Motor neuron (in vitro differentiated cells): Measurements from ENCODE around the gene SLBP. TPM values are rescaled to one million over a fixed set of nuclear protein-coding genes. Genes with fewer than 3 reads are reported as not detected.
A peak's percentile ranks its signal among the peaks of the same experiment; 100 is the strongest.

Experiments used
- ATAC-seq, 8 experiments: fragments of 200-7000 bp; cut with Tn5 transposase; replicated peaks in 6 of 8; 2 replicates each; pipeline ENCODE4 v1.8.0; 2021; ENCODE audit warnings: mild to moderate bottlenecking in 8 of 8, moderate library complexity in 8 of 8
- H3K27ac ChIP-seq, 2 donors: fragments of 250-450 bp; sonication (Bioruptor Pico); 2 replicates each; pipeline ENCODE4 v1.9.0; 2021; ENCODE audit warnings: antibody characterized with exemption in 2 of 2, mild to moderate bottlenecking in 2 of 2, moderate library complexity in 1 of 2
- H3K4me1 ChIP-seq, 2 donors: fragments of 250-450 bp; sonication (Bioruptor Pico); replicated peaks in 1 of 2; 2 replicates each; pipeline ENCODE4 v1.6.1; 2021; ENCODE audit warnings: antibody characterized with exemption in 2 of 2, mild to moderate bottlenecking in 2 of 2, moderate library complexity in 1 of 2
- H3K4me3 ChIP-seq, 5 donors: fragments of 250-450 bp; sonication (Bioruptor Pico); 2 replicates each; pipeline ENCODE4 v1.9.0; 2021; ENCODE audit warnings: antibody characterized with exemption in 5 of 5, mild to moderate bottlenecking in 5 of 5, moderate library complexity in 4 of 5
- WGBS, 10 experiments: fragments of 450-650 bp; shearing (Covaris generic); methylation state at CpG; one replicate each; pipeline ENCODE4 v1.0.0; 2022; 5-methylcytosine and 5-hydroxymethylcytosine counted together
- in situ Hi-C, 9 experiments: fragments of 400-800 bp; cut with MboI; loops; one replicate each; pipeline ENCODE4 v1.15.0; 2021; ENCODE audit warnings: low sequenced_read_pairs in 9 of 9, low pct_unique_long_range_greater_than_20kb in 2 of 9; ENCODE audit not compliant: unreplicated experiment in 9 of 9
- total RNA-seq, 8 experiments: library from RNA; unstranded; fragments of 300-600 nt; gene quantifications; 2 replicates each; pipeline versions ENCODE4 v1.2.3 to v1.2.4, GENCODE V29; 2022

The SLBP gene
- 10 to 100 TPM; 33.9 to 88.1 (median 44.2) TPM for total RNA-seq

DNA sequence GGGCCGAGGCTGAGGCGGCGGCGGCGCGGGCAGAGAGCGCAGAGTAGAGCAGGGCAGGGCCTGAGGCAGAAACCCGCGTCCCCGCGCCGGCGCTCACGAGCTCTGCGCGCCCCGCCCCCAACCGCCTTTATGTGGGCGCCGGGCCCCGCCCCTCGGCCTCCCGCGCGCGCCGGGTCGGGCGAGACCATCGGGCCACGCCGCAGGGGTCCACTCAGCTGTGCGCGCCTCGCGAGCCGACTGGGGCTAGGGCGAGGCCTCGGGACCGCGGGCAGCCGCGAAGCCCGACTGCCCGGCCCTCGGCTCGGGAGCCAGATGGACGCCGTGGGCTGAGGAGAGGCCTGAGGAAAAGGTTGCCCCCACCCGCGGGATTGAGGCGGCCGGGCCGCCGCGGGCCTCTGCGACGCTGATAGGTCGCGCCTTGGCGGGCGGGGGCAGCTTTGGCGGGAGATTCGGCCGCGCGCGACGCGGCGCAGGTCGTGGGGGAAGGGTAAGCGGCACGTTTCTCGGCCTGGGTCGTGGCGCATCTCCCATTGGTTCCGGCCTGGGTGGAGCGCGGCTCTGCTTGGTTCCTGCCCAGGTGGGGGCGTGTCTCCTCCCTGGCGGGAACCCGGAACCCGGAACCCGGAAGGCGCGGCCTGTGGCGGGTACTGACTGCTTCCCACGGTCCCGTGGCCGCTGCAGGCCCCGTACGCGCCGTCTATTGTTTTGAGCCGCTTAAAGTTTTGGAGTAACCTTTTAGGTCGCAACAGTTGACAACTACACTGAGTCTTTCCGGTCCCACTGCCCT is at the start of gene SLBP:
Gene SLBP (minus strand): TSS at position 104 of the 787 bp plus-strand sequence. CDS start 131 bp downstream, outside the sequence.
- peak within 1 kb of the TSS; percentile 75 to 89 (median 79) for H3K4me3 ChIP-seq
- ATAC-seq: peak; percentile 64 to 85 (median 80)
- peak within 1 kb of the TSS; percentile 96 to 99 for H3K27ac ChIP-seq
- 0% methylated on average over 3 to 31 of the region's 98 CpGs; no CpG with 5 or more reads in 7 of the 10 experiments for WGBS, 10 experiments
- in situ Hi-C loops: no loop called here
- peaks cover 18 to 20% of the 10 kb centered on the region in 2 donors for H3K4me1 ChIP-seq

DNA sequence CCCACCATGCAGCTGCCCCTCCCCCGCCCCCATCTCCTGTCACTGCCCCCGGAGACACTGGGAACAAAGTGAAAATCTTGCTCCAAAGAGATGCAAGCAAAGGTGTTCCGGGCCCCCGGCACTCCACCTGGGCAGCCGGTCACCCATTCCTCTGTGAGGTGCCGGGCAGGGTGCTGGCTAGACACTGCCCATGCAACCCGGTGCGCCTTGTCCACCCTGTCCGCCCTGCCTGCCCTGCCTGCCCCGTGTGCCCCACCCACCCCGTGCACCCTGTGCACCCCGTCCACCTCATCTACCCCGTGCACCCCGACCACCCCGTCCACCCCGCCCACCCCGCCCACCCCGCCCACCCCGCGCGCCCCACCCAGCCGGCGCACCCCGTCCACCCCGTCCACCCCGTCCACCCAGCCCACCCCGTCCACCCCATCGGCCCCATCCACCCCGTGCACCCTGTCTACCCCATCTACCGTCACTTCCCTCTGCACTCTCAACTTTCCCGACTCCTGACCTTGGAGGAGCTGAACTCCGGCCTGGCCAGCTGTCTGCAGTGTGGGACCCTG is 49.1 kb upstream of the SLBP start:
- Histone ChIP-seq H3K4me1 (peaks cover 47 to 65% of the 10 kb centered on the region in 2 donors), H3K27ac (no peak overlapping the region), H3K4me3 (no peak overlapping the region)
- peak in 4 of 8 experiments; percentile 1 to 4 (median 2) for ATAC-seq
- in situ Hi-C loops: no loop called here
- no CpG with 5 or more reads among the region's 32 CpGs for WGBS, 10 experiments

DNA sequence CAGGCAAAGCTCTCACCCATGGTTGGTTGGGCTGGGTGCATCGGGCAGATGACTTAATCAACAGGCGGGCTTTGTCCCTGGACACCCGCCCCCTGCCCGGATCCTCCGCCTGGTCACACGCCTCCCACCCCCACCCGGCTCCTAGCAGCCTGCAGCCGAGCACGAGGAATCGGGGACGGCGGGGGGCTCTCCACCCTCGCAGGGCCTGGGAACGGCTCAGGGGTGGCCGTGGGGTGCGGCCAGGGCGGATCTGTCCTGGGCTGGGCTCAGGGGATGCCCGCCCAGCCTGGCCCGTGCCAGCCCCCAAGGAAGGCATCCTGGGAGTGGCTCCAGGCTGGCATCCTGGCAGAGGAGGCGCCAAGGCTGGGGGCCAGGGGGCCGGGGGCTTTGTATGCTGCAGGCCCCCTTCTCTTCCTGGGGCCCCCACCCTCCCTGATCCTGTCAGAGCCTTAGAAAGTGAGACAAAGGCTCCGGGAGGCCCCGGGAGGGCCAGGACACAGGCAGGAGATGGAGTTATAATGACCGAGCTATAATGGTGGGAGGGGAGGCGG is 48.5 kb upstream of the SLBP start:
- in situ Hi-C loops: no loop called here
- Histone ChIP-seq H3K4me1 (peaks cover 46 to 63% of the 10 kb centered on the region in 2 donors), H3K27ac (peak overlapping the region in 1 of 2 donors; percentile 88), H3K4me3 (no peak overlapping the region)
- 40% methylated on average over 1 of the region's 25 CpGs; no CpG with 5 or more reads in 9 of the 10 experiments for WGBS, 10 experiments
- ATAC-seq: peak in 5 of 8 experiments; percentile 80 to 87 (median 82)

DNA sequence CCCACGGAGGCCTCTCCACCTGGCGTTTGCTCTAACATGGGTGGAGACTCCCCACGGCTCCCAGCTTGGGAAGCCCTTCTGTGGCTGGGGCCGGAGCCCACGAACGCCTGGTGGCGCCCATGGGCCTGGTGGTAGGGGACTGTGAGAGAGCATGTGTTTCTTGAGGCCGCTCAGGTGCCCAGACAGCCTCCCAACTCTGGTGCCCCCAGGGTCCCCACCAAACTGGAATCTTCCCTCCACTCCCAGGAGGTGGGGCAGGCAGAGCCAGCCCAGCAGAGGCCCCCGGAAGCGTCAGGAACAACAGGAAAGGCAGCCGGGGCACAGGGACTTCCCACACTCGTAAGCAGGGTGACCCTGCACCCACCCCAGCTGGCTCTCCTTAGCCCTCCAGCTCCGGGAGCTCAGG is 47.7 kb upstream of the SLBP start:
- Histone ChIP-seq H3K27ac (peak overlapping the region in 1 of 2 donors; percentile 88), H3K4me3 (no peak overlapping the region), H3K4me1 (peaks cover 46 to 61% of the 10 kb centered on the region in 2 donors)
- in situ Hi-C loops: loop anchor here in 1 of 9 experiments (10.0 kb wide), 1 partner anchor 55 kb away; no protein-coding TSS in a partner anchor
- WGBS, 10 experiments: 20 to 100% (median 75%) methylated on average over 1 to 3 of the region's 13 CpGs; no CpG with 5 or more reads in 6 of the 10 experiments
- peak in 3 of 8 experiments; percentile 11 to 19 (median 15) for ATAC-seq

GRCh38 chr4:1759170-1759817 is 47.2 kb upstream of the SLBP start:
- Histone ChIP-seq H3K4me1 (peaks cover 46 to 61% of the 10 kb centered on the region in 2 donors), H3K27ac (peak overlapping the region in 1 of 2 donors; percentile 88), H3K4me3 (no peak overlapping the region)
- in situ Hi-C loops: loop anchor here in 1 of 9 experiments (10.0 kb wide), 1 partner anchor 56 kb away; no protein-coding TSS in a partner anchor
- ATAC-seq: no peak
- 88% methylated on average over 5 of the region's 19 CpGs; no CpG with 5 or more reads in 9 of the 10 experiments for WGBS, 10 experiments

DNA sequence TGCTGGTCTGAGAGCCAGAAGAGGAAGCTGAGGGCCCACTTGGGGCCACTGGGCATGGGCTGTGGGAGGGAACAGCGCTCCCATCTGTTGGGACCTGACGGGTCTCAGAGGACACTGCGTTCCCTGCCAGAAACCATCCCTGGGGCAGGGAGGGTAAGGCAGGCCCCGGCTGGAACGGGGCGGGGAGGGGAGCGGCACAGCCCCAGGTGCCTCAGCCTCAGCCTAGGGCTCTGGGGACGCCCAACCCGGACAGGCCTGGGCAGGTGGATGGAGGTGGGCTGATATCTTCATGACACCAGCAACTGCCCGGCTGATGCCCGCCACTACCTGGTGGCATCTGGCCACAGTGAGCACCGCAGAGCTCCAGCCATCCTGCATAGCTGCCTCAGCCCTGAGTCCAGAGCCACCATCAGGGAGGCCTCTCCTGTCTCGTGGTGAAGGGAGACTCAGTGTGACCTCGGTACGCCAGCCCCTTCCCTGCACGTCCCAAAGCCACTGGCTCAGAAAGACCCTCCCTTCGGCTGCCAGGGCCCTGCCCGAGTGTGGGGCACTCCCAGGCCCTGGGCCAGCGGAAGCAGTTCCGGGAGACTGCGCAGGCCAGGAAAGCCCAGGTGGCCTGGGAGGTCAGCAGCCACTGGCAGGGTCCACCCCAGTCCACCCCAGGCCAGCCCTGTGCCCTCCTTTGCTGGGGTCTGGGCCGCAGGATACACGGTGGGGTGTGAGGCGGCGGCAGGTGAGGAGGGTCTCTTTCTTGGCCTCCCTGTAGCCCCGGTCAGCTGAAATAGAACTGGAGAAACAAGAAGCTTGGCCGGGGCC is 46.4 kb upstream of the SLBP start:
- 94 to 100% (median 100%) methylated on average over 1 to 10 of the region's 27 CpGs; no CpG with 5 or more reads in 5 of the 10 experiments for WGBS, 10 experiments
- H3K4me1 ChIP-seq: peaks cover 42 to 62% of the 10 kb centered on the region in 2 donors

DNA sequence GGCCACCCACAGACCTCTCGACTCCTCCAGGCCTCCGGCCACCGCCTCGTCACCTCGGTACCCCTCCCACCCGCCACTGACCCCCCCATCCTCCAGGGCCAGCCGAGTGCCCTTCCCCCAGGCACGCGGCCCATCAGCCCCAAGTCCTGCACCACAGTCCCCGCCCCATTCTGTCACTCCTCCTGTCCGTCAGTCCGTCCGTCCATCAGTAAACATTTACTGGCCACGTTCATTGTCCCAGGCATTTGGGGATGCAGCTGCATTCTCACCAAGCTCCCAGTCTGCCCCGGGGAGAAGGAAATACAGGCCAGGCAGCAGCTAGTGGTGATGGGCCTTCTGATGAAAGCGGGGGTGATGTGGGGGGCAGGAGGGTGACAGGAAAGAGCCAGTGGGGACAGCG is 45.7 kb upstream of the SLBP start:
- Histone ChIP-seq H3K4me1 (peaks cover 35 to 56% of the 10 kb centered on the region in 2 donors), H3K4me3 (no peak overlapping the region), H3K27ac (peak overlapping the region in 1 of 2 donors; percentile 38)
- no peak for ATAC-seq
- no CpG with 5 or more reads among the region's 17 CpGs for WGBS, 10 experiments
- in situ Hi-C loops: loop anchor here in 1 of 9 experiments (10.0 kb wide), 1 partner anchor 57 kb away; no protein-coding TSS in a partner anchor

More for the DNA sequence above, 46.4 kb upstream of the SLBP start:
- no peak overlapping the region for H3K4me3 ChIP-seq
- in situ Hi-C loops: loop anchor here in 1 of 9 experiments (10.0 kb wide), 1 partner anchor 56 kb away; no protein-coding TSS in a partner anchor
- H3K27ac ChIP-seq: peak overlapping the region in 1 of 2 donors; percentile 38
- no peak for ATAC-seq

DNA sequence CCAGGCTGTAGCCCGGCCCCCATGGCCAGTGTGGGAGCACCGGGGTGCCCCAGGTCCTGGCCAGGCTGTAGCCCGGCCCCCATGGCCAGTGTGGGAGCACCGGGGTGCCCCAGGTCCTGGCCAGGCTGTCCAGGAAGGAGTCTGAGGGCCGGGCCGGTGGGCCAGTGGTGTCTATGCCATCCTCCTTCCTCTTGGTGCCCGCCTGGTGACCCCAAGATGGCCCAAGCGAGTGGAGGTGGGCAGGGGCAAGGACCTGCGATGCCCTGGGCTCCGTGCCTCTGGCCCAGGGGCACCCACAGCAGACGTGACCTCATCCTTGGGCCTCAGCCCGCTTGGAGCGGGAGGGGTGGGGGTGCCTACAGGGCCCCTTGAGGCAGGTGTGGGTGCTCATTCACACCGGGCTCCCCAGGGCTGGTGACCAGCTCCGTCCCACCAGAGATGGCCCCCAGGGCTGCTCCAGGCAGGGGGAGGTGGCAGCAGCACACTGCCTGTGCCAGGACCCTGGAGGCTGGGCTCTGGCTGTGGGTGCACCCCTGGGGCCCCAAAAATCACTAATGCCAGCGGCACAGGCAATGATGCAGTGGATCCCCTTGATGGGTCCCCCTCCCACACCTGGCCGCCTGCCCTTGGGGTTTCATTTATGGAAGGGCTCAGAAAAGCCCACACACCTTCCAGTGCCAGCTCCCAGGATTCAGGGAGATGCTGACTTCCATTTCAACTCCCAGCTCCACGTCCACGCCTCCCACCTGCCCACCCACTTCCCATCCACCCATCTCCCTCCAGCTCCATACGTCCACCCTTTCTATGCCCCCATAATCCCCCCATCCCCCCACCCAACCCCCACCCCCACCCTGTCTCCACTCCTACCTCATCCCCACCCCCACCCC is 45.0 kb upstream of the SLBP start:
- H3K27ac ChIP-seq: no peak overlapping the region
- no peak overlapping the region for H3K4me3 ChIP-seq
- no peak for ATAC-seq
- in situ Hi-C loops: loop anchor here in 1 of 9 experiments (10.0 kb wide), 1 partner anchor 58 kb away; no protein-coding TSS in a partner anchor
- WGBS, 10 experiments: 81 to 97% methylated on average over 2 to 5 of the region's 20 CpGs; no CpG with 5 or more reads in 8 of the 10 experiments
- peaks cover 34 to 63% of the 10 kb centered on the region in 2 donors for H3K4me1 ChIP-seq

GRCh38 chr4:1756079-1756478 is 44.0 kb upstream of the SLBP start:
- H3K4me1 ChIP-seq: peaks cover 33 to 64% of the 10 kb centered on the region in 2 donors
- no peak for ATAC-seq
- H3K27ac ChIP-seq: no peak overlapping the region
- H3K4me3 ChIP-seq: no peak overlapping the region
- 64 to 93% (median 82%) methylated on average over 2 to 5 of the region's 18 CpGs; no CpG with 5 or more reads in 7 of the 10 experiments for WGBS, 10 experiments
- in situ Hi-C loops: loop anchor here in 1 of 9 experiments (10.0 kb wide), 1 partner anchor 59 kb away; no protein-coding TSS in a partner anchor

- no peak overlapping the region for H3K27ac ChIP-seq
- no peak for ATAC-seq
- peaks cover 25 to 60% of the 10 kb centered on the region in 2 donors for H3K4me1 ChIP-seq
- 95 to 100% methylated on average over 1 to 4 of the region's 17 CpGs; no CpG with 5 or more reads in 8 of the 10 experiments for WGBS, 10 experiments
- H3K4me3 ChIP-seq: no peak overlapping the region
- in situ Hi-C loops: loop anchor here in 1 of 9 experiments (10.0 kb wide), 1 partner anchor 60 kb away; no protein-coding TSS in a partner anchor
Observed at GRCh38 chr4:1755297-1755696, 43.2 kb upstream of the SLBP start.

DNA sequence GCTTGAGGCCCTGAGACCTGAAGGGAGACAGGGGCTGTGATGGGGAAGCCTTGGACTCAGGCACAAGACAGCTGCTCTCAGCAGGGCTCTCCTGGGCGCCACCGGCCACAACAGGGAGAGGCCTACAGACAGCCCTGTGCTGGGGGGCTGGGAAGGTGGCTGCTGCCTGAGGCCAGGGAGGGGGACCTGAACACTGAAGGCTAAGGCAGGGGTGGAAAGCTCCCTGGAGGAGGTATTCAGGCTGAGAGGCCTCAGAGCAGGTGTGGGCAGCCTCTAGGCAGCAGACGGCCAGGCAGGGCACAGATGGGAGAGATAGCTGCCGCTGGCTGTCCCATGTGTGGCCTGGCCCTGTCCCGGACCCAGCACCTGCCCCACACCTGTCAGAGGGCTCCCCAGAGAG is 42.2 kb upstream of the SLBP start:
- ATAC-seq: peak in 3 of 8 experiments; percentile 68 to 79 (median 78)
- H3K27ac ChIP-seq: no peak overlapping the region
- peaks cover 20 to 60% of the 10 kb centered on the region in 2 donors for H3K4me1 ChIP-seq
- H3K4me3 ChIP-seq: no peak overlapping the region
- in situ Hi-C loops: loop anchor here in 1 of 9 experiments (10.0 kb wide), 1 partner anchor 60 kb away; no protein-coding TSS in a partner anchor
- 67% methylated on average over 2 of the region's 5 CpGs; no CpG with 5 or more reads in 9 of the 10 experiments for WGBS, 10 experiments
